IPS-18c (cell line): Measurements from ENCODE around the gene CACNA2D3.

Experiments
- H3K4me3 ChIP-seq: 2 replicates; pipeline ENCODE4 v1.7.0; 2013; ENCODE audit warnings: low read depth, mild to moderate bottlenecking, low read length, moderate library complexity; ENCODE audit not compliant: insufficient read depth
- H3K9me3 ChIP-seq: one replicate; pipeline ENCODE4 v1.6.1; 2013; ENCODE audit warnings: mild to moderate bottlenecking, low read length, moderate library complexity; ENCODE audit not compliant: control insufficient read depth, insufficient read depth

CACNA2D3 gene

DNA sequence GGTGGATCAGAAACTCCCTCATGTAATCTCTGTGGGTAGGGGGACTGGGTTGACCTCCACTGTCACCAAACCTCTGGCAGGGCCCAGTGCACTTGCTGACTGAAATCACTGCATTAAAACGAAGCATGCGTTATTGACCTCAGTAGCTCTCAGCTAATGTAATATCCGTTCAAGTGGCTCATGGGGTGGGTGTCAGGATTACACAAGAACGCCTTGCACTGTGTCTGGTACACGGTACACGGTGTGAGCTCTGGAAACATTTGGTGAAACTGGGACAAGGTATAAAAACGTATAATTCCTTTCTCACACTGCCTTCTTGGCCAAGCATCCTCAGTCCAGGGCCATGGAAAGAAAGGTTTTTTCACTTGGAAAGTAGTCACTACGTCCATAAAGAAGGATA is 793.6 kb downstream of the CACNA2D3 start:
- H3K9me3 ChIP-seq: no peaks in the 10 kb centered on the region
- H3K4me3 ChIP-seq: no peak overlapping the region

DNA sequence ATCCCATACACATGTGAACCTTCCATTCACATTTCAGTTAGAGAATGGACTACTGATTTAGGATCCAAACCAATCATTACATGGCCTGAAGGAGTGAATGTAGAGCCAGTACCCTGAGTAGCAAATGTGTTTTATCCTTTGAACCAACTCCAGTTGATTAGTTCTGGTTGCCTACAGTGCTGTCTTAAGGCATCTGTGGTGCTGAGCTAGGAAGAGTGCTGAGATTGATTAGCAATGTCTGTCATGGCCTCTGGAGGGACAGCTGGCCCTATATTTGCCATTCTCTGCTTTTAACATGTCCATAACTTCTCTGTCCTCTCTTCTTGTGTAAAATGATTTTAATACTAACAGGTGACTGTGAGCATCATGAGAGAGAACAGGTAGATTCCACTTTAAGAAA is 794.4 kb downstream of the CACNA2D3 start:
- Histone ChIP-seq H3K9me3 (no peaks in the 10 kb centered on the region), H3K4me3 (no peak overlapping the region)

DNA sequence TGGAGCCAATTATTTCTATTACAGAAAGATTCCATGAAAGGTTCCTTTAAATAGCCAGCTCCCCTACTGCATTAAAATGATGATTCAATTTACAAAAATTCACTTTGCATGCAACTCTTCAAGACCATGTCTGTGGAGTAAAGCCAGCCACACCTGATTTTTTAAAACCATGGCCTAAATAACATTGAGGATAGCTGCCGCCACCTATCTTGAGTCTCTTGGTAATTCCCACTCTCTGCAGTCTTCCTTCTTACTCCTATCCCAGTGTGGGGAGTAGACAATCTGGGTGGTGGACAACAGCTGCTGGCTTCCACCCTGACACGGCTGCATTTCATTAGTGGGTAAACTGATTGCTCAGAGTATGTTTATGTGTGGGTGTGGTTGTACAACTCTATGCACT is 794.8 kb downstream of the CACNA2D3 start:
- H3K9me3 ChIP-seq: no peaks in the 10 kb centered on the region
- no peak overlapping the region for H3K4me3 ChIP-seq

DNA sequence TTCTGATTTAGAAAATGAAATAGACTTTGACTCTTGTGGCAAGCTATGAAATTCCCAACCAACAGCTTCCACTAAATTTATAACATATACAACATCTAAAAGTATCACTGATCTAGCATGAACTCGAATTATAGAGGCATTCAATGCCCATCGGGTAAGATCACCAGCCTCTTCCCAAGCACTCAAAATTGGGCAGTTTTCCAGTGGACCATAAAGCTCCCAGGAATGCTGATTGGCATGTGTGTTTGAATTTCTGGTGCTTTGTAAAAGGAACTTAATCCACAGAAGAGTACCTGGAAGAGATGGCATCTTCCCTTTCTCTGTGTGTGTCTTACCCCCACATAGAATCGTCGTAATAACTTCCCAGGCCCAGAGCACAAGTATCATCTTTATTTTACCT is 795.5 kb downstream of the CACNA2D3 start:
- Histone ChIP-seq H3K4me3 (no peak overlapping the region), H3K9me3 (no peaks in the 10 kb centered on the region)

GRCh38 chr3:54918516-54918915 is 796.2 kb downstream of the CACNA2D3 start:
- Histone ChIP-seq H3K4me3 (no peak overlapping the region), H3K9me3 (no peaks in the 10 kb centered on the region)

DNA sequence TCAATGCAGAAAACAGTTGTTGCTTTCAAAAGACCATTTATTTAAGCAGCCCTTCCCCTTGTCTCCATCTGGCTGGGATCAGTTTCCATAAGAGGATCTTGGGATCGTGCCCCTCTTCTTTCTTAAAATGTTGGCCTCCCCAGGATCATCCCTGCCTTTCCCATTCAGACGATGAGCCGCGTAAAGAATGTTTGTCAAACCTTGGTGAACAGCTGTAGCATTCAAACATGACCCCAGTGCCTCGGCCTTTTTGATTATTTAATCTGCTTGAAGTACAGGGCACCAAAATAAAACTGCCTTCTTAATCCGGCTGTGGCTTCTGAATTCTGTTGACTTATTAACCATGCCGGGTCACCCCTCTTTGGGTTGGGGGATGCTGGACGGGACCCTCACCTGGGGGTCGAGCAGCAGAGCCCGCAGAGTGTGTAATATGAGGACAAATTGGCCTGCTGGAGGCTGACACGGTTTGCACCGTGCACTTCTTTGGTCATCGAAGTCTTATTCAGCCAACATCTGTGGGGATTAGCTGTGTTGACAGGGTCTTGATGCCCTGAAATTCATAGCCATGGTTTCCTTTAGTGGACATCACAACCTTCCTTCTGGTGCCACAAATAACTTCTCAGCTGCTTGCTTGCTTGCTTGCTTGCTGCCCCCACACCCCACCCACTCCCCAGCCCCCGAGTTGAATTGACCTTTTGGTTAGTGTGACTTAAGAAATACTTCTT is 805.9 kb downstream of the CACNA2D3 start, which contains the start of gene LRTM1:
Gene LRTM1 (minus strand): TSS at position 14 of the 725 bp plus-strand sequence. CDS start 148 bp downstream, outside the sequence.
- H3K9me3 ChIP-seq: no peaks in the 10 kb centered on the region
- no peak within 1 kb of the TSS for H3K4me3 ChIP-seq

DNA sequence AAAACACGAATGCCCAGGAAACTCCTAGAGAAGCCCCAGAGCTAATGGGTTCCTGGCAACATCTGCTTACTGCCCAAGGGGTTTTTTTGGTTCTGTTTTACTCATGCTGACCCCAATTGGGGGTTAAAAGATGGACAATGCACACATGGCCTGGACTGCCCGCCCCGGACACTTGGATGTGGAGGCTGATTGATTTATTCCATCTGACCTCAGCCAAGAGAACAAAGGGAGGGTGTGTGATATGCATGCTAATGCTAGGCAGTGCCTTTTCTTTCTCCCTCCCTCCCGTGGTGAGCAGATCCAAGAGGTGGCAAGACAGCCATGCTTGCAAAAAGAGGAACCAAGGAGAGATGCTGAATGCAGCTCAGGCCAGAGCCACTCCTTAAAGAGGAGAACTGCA is 808.8 kb downstream of the CACNA2D3 start:
- no peak overlapping the region for H3K4me3 ChIP-seq
- H3K9me3 ChIP-seq: no peaks in the 10 kb centered on the region

DNA sequence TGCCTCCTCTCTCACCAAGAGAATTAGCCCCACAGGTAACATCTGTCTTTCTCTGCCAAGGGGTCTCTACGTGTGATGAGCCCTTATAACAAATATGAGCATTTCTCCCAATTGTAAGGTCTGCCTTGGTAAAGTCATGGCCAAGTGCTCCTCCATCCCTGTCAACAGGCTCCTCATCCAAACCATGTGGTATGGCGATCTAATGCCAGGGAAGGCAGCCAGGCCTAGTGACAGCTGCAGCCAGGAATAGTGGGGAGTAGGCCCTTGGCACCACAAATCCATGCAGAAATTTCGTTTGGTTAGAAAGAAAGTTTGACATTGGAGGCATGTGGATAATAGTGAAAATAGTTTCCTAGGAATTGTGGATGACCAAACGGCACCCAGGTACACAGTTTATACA is 810.3 kb downstream of the CACNA2D3 start:
- H3K9me3 ChIP-seq: no peaks in the 10 kb centered on the region
- H3K4me3 ChIP-seq: no peak overlapping the region

GRCh38 chr3:54935869-54936268 is 813.5 kb downstream of the CACNA2D3 start:
- no peak overlapping the region for H3K4me3 ChIP-seq
- no peaks in the 10 kb centered on the region for H3K9me3 ChIP-seq

DNA sequence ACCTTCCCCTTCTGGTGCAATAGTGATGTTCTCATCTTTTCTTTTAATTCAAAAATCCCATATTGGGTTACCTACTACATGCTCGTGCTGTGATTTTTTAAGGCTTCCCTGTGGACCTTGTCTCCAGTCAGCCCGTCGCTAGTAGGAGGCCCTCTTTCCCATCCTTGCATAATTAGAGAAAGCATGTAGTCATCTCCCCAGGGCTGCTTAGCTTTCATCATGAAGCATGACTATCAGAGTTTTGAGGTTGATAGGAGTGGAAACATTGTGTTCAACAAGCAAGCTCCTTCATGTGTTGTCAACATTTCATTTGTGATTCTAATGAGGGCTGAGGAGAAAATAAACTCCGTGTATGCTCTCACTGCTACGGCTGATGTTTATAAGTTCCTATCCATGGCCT is 814.2 kb downstream of the CACNA2D3 start:
- Histone ChIP-seq H3K4me3 (no peak overlapping the region), H3K9me3 (no peaks in the 10 kb centered on the region)

DNA sequence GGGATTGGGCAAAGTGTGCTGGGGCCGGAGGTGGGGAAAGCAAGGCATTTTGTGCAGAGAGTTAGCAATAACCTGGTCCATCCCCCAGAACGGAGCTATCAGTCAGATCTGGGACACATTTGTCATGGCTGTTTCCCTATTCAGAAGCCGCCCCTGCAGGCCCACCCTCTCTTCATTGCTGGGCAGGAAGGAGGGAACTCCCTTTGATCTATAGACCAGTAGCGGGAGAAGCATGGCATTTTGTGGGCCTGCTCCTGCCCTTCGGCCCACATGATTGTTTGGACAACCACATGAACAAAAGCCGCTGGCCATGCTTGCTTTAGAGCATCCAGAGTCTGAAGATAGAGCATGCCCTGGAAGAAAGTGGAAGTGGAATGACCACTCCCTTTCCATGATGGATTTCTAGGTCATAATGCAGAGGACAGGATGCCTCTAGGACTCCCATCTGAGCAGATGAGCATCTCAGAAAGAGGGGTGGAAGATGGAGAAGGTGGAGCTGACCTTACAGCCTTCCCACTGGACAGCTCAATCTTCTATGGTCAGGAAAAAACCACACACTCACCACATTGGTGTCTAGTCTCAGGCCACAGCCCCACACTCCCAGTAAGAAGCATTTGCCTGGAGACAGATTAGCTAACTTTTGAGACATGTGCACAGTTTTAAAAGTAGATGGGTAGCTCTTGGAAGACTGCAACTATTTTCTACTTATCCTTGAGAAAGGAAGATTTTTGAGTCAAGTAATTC is 817.4 kb downstream of the CACNA2D3 start:
- H3K4me3 ChIP-seq: no peak overlapping the region
- H3K9me3 ChIP-seq: no peaks in the 10 kb centered on the region

DNA sequence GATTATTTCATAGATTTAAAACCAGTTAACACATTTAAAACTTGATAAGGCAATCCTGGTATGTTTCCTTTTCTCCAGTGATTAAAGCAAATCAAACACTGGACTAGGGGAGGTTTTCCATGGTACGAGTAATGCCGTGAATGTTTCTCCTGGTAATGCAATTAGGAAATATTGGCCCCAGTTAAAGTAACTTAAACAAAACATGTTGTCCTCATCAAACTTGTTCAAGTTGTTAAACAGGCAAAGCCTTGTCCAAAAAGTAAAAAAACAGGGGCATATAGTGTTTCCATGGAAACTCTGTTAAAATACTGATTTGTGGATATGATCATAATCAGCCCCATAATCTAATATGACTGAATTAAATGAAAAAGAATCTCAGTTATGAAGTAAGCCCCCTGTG is 818.6 kb downstream of the CACNA2D3 start:
- H3K9me3 ChIP-seq: no peaks in the 10 kb centered on the region
- no peak overlapping the region for H3K4me3 ChIP-seq

DNA sequence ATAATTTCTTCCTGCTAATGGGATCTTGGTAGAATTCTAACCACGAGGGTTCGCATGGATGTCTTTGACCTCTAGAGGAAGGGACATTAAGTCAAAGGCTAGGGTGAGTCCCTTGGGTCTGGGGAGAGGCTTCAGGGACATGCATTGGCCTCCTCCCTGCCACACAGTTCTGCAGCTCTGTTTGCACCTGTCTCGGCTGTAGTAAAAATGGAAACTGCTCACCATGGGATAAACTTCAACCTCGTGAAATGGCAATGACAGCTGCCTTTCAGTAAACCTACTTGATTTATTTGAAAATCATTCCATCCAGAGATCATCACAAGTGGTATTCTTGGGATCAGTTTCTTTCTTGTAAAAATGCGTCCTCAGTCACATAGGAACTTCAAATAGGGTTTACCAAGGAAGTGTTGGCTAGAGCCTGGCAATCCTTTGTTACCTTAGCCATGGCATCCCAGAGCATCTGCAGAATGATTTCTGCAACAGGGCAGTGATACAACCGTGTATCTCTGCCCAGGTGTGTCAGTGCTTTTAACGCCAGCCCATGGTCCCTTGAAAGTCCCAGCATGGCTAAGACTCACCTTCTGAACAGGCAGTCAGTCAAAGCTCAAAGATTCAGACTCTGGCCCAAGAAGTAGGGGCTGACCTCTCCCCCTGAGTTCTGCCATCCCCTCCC is 819.5 kb downstream of the CACNA2D3 start:
- Histone ChIP-seq H3K9me3 (no peaks in the 10 kb centered on the region), H3K4me3 (no peak overlapping the region)

GRCh38 chr3:54949491-54950044 is 827.2 kb downstream of the CACNA2D3 start:
- H3K4me3 ChIP-seq: no peak overlapping the region
- H3K9me3 ChIP-seq: no peaks in the 10 kb centered on the region

GRCh38 chr3:54950391-54951003 is 828.1 kb downstream of the CACNA2D3 start:
- no peaks in the 10 kb centered on the region for H3K9me3 ChIP-seq

GRCh38 chr3:54951405-54951804 is 829.1 kb downstream of the CACNA2D3 start:
- H3K4me3 ChIP-seq: no peak overlapping the region

More at GRCh38 chr3:54950391-54951003, 828.1 kb downstream of the CACNA2D3 start:
- no peak overlapping the region for H3K4me3 ChIP-seq

DNA sequence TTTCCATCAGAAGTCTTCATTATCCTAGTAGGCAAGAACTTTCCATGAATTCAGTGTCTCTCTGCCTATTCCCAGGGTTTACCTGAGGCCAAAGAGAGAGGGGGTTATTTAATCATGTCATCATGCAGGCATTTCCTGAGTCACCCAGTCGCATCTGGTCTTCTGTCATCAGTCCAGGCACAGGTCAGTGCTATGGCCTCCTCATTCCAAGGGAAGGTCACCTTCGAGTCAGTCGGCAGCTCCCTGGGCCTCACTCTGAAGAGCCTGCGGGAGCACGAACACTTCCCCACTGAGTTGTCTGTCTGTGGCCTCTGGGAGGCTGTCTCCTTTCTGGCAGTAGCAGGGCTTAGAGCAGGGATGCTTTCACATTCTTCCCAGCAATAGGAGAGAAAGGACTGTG is 831.7 kb downstream of the CACNA2D3 start:
- Histone ChIP-seq H3K4me3 (no peak overlapping the region), H3K9me3 (no peaks in the 10 kb centered on the region)

More at GRCh38 chr3:54951405-54951804, 829.1 kb downstream of the CACNA2D3 start:
- H3K9me3 ChIP-seq: no peaks in the 10 kb centered on the region
